ENCODE results near the gene SYNPR.
"Not testable (repeated sequence)": the region's sequence is repeated elsewhere in the genome, so short reads cannot be mapped to it uniquely, and the experiment has no call there.

SYNPR gene

DNA sequence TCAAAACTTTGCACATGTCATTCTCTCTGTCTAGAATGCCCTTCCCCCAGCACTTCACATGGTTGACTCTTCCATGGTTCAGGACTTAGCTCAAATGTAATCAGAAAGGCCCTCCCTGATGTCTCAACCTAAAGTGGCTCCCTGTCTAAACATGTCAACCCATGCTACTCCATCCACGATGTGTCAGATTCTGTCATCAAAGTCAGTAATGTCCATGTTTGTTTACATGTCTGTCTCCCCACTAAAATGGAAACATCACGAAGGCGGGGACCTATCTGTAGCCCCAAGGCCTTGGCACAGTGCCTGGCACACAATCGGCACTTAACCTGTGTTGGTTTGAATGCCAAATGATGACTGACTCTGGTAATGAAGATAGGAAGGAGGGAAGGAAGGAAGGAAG is 353.6 kb downstream of the SYNPR start:
- DNase-seq (ENCODE audit: low spot score), result no peak

DNA sequence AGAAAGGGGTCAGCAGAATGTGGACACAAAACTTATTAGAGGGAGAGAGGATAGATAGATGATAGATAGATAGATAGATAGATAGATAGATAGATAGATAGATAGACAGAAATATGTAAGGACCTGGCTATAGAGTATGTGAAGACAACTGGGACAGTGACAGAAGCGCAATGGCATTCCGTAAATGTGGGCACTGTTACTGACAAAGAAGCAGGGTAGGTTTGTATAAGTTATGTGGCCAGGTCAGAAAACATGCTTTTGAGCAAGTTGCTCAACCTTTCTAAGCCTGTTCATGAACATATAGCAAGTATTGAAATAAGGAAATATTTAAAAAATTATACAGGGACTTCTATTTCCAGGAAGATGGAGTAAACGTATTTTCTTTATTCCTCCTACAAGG is 357.1 kb downstream of the SYNPR start:
- DNase-seq (ENCODE audit: low spot score), result no peak

DNA sequence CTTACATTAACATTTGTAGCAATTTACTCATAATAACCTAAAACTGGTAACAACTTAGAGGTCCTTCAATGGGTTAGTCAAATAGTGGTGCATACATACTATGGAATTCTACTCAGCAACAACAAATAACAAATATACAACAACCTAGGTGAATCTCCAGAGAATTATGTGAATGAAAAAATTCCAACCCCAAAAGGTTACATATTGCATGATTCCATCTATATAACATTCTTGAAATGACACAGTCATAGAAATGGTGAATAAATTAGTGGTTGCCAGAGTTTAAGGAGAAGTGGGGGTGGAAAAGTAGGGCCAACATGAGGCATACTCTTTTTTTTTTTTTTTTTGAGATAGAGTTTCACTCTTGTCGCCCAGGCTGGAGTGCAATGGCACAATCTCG is 361.7 kb downstream of the SYNPR start:
- DNase-seq (ENCODE audit: low spot score), result no peak

DNA sequence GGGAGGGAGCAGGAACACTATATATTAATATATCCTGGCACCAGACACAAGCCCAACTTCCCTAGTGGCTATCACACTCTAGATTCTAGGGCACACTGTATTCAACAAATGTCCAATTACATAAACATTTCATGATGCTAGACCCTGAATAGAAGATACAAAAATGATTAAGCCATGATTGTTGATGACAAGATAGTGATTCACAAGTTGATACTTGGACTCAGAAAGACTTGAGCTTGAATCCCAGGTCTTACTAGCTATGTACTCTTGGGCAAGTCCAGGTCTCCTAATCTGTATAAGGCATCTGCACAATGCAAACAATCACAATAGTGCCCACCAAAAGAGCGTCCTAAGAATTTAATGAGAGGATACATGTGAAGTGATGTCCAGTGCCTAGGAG is 364.4 kb downstream of the SYNPR start:
- DNase-seq (ENCODE audit: low spot score), result no peak

DNA sequence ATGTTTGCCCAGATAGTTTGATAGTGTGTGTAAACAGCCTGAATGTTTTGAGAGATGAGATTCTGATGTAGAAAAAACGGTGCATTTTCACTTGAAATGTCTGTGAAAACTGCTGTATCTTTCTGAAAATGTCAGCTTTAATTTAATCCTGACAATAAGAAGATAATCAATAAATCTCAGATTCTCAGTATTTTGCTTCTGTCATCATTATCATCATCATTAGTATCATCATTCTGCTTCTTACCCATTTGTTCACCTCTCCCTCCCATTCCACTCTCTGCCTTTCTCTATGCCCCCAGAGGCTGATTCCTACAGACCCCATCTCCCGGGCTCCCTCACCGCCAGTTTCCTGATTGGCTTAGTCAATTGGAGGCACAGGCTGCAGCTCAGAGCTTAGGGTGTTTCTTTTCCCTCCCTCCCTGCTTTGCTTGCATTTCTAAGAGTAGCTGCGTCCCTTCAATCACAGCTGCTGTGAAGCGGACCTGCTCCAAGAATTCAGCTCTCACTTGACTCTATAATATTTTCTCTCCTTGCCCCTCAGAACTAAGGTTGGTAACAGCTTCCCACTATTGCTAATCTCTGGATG is 366.2 kb downstream of the SYNPR start:
- DNase-seq (ENCODE audit: low spot score), result no peak

DNA sequence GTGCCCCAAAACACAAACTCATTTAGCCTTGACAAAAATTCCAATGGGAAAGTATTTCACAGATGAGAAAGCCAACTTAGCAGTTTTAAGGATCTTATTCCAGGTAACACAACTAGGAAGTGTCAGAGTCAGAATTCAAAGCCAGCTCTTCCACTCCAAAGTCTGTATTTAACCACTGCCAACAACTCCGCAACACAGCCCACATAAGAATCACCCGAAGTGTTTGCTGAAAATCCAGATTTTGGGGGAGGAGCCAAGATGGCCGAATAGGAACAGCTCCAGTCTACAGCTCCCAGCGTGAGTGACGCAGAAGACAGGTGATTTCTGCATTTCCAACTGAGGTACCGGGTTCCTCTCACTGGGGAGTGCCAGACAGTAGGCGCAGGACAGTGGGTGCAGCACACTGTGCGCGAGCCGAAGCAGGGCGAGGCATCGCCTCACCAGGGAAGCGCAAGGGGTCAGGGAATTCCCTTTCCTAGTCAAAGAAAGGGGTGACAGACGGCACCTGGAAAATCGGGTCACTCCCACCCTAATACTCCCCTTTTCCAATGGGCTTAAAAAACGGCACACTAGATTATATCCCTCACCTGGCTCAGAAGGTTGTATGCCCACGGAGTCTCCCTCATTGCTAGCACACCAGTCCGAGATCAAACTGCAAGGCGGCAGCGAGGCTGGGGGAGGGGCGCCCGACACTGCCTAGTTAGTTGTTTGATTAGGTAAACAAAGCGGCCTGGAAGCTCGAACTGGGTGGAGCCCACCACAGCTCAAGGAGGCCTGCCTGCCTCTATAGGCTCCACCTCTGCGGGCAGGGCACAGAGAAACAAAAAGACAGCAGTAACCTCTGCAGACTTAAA is 367.0 kb downstream of the SYNPR start:
- DNase-seq (ENCODE audit: low spot score), result not testable (repeated sequence)

DNA sequence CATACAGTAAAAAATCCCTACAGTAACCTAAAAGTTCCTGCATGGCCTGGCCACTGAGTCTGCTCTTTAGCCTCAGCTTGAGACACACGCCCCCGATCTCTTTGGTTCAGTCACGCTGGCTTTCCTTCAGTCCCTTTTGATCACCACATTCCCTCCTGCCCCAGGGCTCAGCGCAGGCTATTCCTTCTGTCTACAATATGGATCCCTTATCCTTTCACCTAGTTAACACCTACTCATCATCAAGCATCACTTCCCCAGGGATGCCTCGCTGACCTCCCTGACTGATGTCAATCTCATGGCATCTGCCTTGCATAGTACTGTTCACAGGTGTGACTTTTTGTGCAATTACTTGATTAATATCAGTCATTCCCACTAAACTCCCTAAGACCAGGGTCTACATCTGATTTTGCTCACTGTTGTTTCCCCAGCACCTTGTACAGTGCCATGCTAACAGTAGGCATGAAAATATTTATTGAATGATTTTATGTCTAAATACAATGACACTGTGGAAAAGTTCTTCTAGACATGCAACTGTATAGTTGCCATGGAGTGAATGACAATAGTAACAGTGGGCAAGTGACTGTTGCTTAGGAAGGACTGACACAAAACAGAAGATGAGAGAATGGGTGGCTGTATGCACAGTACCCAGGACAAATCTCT is 374.1 kb downstream of the SYNPR start, which contains the start of gene SNTN:
SNTN (plus strand) TSS at position 610 of the 660 bp plus-strand sequence; CDS start at position 623, 13 bp downstream.
- DNase-seq (ENCODE audit: low spot score), result no peak

DNA sequence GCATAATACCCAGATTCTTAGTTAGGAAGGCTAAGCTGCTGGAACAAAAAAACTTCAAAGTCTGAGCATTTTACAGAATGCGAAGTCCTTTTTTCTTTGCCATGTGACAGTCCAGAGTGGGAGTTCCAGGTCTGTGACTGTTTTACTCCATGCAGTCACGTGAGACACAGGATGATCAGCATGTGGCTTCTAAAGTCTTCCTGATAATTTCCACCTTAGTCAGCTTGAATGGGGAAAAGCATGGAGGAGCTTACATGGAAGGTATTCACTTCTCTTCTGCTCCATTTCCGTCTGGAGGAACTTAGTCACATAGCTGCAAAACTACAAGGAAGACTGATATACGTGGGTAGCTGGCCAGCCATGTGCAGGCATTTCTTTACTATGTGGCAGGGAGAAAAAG is 376.1 kb downstream of the SYNPR start:
- no peak for DNase-seq (ENCODE audit: low spot score)

DNA sequence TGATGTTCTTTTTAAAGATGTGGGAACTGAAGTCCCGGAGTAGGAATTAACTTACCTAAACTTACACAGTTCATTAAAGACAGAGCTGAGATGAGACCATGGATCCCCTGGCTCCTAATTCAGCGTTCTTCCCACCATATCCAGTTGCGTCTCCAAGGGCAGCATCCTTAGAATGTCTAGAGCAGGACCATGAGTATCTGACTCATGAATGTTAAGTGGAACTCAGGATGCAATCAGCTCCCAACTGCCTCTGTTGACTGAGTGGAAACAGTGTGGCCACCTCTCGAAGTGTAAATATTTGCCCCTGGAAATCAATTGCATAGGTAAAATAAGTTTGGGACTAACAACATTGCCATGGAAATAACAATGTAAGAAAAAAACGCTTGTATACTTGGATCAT is 376.8 kb downstream of the SYNPR start:
- no peak for DNase-seq (ENCODE audit: low spot score)

DNA sequence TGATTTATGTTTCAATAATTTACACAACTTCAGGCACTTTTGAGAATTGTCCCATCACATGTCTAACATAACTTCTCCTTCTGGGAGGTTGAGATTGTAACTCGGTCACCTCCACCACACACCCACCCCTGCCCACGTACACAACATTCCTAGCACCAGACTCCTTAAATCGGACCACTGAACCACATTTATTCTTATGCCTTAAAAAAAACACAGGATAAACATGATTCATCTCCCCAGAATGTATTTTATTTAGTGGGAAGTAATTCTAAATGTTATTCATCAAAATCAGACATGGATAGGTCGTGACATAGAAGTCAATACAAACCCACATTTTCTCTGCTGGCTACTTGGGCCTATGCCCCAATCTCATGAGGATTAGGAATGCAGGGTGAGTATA is 377.4 kb downstream of the SYNPR start:
- no peak for DNase-seq (ENCODE audit: low spot score)

DNA sequence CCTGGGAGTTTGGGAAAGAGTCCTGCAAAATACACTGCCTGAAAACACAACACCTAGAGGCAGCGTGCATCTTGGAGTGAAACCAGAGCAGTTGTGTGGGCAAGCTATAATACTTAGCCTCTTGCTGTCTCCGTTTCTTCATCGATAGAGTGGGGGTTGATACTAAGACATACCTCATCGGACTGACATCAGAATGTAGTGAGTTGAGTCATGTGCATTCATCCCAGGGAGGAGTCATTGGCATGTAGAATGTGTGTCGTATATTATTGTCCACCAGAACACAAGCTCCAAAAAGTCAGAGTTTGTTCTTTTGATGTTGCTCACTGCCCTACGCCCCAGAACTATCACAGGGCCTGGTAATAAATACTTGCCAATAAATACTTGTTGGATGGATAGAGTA is 378.7 kb downstream of the SYNPR start:
- no peak for DNase-seq (ENCODE audit: low spot score)

DNA sequence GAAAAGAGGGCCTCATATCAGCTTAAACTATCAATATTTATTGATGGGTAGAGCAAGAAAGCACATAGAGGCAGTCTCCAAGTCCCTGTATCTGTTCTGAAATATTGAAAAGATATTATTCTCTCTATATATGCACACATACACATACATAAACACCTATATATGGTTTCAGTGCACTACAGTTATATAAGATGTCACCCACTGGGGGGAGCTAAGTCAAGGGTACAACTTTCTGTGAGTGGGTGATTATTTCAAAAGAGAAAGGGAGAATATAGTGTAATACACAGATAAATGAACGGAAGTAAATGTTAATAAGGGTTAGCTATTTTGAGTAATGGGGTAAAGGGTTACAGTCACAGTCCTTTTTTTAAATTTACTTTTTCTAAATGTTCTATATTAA is 383.1 kb downstream of the SYNPR start:
- no peak for DNase-seq (ENCODE audit: low spot score)

DNA sequence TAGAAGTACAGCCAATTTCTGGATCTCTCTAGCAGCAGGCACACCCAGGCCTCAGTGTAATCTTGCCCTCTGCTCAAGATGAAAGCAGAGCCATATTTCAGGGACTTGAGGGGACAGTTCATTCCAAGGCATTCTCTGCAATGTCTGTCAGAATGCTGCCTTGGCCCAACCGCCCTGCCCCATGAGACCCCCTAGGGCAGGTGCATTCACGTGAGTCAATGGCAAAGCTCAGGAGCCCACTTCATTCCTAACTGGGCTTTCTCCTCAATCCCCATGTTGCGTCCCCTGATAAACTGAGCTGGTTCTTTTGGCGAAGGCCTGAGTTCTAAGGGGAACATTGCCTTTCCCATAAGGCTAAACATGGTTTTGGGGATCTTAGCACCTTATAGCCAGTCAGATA is 383.9 kb downstream of the SYNPR start:
- DNase-seq (ENCODE audit: low spot score), result no peak

DNA sequence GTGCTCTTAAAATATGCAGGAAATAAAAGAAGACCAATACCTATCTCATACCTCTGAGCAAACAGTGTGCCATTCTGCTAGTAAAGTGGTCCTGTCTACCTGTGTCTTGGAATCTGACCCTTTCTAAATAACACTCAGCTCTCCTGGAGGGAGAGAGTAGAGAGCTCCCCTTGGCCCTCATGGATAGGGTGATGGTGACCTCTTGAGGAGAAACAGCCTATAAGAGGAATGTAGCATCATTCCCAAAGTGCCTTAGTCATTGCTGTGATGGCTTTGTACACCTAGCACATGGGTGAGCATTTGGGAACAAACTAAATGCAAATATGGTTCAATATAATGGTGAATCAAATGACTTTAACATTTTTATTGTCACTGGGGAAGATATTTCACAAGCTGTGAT is 384.4 kb downstream of the SYNPR start:
- DNase-seq (ENCODE audit: low spot score), result no peak
